ENCODE results near the gene BCL2L1. TPM values are rescaled to one million over a fixed set of nuclear protein-coding genes. Genes with fewer than 3 reads are reported as not detected.

The BCL2L1 gene
- total and polyA plus RNA-seq, 2 donors (not counting 1 experiment from before 2014, with no cell fraction given): 61.8 to 77.1 TPM

DNA sequence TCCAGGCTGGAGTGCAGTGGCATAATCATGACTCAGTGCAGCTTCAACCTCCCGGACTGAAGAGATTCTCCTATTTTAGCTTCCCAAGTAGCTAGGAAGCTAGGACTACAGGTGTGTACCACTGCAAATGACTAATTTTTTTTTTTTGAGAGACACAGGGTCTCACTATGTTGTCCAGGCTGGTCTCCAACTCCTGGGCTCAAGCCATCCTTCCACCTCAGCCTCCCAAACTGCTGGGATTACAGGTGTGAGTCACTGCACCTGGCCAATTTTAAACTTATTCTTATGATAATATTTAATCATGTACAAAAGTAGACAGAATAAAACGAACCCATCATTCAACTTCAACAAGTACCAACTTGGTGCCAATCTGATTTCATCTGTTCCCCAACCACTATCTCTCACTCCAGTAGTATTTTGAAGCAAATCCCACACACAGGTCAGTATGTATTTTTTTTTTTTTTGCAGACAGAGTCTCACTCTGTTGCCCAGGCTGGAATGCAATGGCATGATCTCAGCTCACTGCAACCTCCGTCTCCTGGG is 32.5 kb downstream of the BCL2L1 start:
- Histone ChIP-seq H3K9me3 (ENCODE audit: control insufficient read depth, insufficient read depth, low read depth, low read length) (no peaks in the 10 kb centered on the region), H3K79me2 (ENCODE audit: control insufficient read depth, insufficient read depth, low read length) (peaks cover 72% of the 10 kb centered on the region), H3K27me3 (ENCODE audit: control insufficient read depth, insufficient read depth, low read length) (no peaks in the 10 kb centered on the region), H3K9ac (ENCODE audit: insufficient read depth, low read length) (no peak overlapping the region), H3K4me2 (ENCODE audit: extremely low read depth, insufficient read depth, low read length) (no peak overlapping the region), H3K36me3 (ENCODE audit: control insufficient read depth, insufficient read depth, low read length) (no peaks in the 10 kb centered on the region), H4K20me1 (ENCODE audit: control insufficient read depth, extremely low read depth, insufficient read depth, low read length) (no peaks in the 10 kb centered on the region), H2AFZ (ENCODE audit: low read length) (no peak overlapping the region), H3K4me1 (ENCODE audit: control insufficient read depth, extremely low read depth, insufficient read depth, low read length) (peaks cover 6% of the 10 kb centered on the region), H3K27ac (ENCODE audit: insufficient read depth, low read length) (no peak overlapping the region), H3K4me3 (replicated peaks in 1 of 4; ENCODE audit: control extremely low read depth in 1 of 4, insufficient read depth in 1 of 4, low read depth in 3 of 4, low read length in 4 of 4) (no peak overlapping the region)
- TF ChIP-seq, protein P1, sequence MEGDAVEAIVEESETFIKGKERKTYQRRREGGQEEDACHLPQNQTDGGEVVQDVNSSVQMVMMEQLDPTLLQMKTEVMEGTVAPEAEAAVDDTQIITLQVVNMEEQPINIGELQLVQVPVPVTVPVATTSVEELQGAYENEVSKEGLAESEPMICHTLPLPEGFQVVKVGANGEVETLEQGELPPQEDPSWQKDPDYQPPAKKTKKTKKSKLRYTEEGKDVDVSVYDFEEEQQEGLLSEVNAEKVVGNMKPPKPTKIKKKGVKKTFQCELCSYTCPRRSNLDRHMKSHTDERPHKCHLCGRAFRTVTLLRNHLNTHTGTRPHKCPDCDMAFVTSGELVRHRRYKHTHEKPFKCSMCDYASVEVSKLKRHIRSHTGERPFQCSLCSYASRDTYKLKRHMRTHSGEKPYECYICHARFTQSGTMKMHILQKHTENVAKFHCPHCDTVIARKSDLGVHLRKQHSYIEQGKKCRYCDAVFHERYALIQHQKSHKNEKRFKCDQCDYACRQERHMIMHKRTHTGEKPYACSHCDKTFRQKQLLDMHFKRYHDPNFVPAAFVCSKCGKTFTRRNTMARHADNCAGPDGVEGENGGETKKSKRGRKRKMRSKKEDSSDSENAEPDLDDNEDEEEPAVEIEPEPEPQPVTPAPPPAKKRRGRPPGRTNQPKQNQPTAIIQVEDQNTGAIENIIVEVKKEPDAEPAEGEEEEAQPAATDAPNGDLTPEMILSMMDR (conservative IDR thresholded peaks at IDR 0.05 in 1 of 2, IDR thresholded peaks at IDR 0.05 in 1 of 2; ENCODE audit: low read depth in 1 of 2, low read length in 2 of 2): no peak
- TF ChIP-seq EZH2 (IDR thresholded peaks at IDR 0.05; ENCODE audit: low read length, missing control alignments): no peak
- DNase-seq (ENCODE audit: low read depth in 2 of 2): no peak

- Histone ChIP-seq H3K4me2 (ENCODE audit: extremely low read depth, insufficient read depth, low read length) (no peak overlapping the region), H3K9ac (ENCODE audit: insufficient read depth, low read length) (no peak overlapping the region), H3K79me2 (ENCODE audit: control insufficient read depth, insufficient read depth, low read length) (peaks cover 67% of the 10 kb centered on the region), H3K9me3 (ENCODE audit: control insufficient read depth, insufficient read depth, low read depth, low read length) (no peaks in the 10 kb centered on the region), H4K20me1 (ENCODE audit: control insufficient read depth, extremely low read depth, insufficient read depth, low read length) (no peaks in the 10 kb centered on the region), H3K27ac (ENCODE audit: insufficient read depth, low read length) (no peak overlapping the region), H3K4me1 (ENCODE audit: control insufficient read depth, extremely low read depth, insufficient read depth, low read length) (peaks cover 2% of the 10 kb centered on the region), H2AFZ (ENCODE audit: low read length) (no peak overlapping the region), H3K36me3 (ENCODE audit: control insufficient read depth, insufficient read depth, low read length) (no peaks in the 10 kb centered on the region), H3K4me3 (replicated peaks in 1 of 4; ENCODE audit: control extremely low read depth in 1 of 4, insufficient read depth in 1 of 4, low read depth in 3 of 4, low read length in 4 of 4) (no peak overlapping the region), H3K27me3 (ENCODE audit: control insufficient read depth, insufficient read depth, low read length) (no peaks in the 10 kb centered on the region)
- TF ChIP-seq EZH2 (IDR thresholded peaks at IDR 0.05; ENCODE audit: low read length, missing control alignments): no peak
- TF ChIP-seq, protein P1 (conservative IDR thresholded peaks at IDR 0.05 in 1 of 2, IDR thresholded peaks at IDR 0.05 in 1 of 2; ENCODE audit: low read depth in 1 of 2, low read length in 2 of 2): no peak
- no peak for DNase-seq (ENCODE audit: low read depth in 2 of 2)
Measured at GRCh38 chr20:31689141-31689540, 33.5 kb downstream of the BCL2L1 start.

DNA sequence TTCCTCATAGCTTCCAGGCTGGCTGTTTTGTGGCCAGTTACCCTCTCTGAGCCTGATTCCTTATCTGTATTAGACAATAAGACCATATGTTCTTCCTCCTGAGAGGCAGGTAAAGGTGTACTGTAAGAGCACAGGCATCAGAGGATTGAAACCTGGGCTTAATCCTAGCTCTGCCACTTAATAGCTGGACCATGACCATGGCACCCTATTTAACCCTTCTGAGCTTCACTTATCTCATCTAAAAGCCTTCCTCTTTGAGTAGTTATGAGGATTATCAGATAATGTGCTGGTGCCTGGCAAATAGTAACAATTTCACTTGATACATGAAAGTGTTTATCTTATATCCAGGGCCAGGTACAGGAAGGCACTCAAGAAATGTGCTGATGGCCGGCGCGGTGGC is 34.9 kb downstream of the BCL2L1 start:
- H3K36me3 ChIP-seq (ENCODE audit: control insufficient read depth, insufficient read depth, low read length): no peaks in the 10 kb centered on the region
- no peaks in the 10 kb centered on the region for H4K20me1 ChIP-seq (ENCODE audit: control insufficient read depth, extremely low read depth, insufficient read depth, low read length)
- H2AFZ ChIP-seq (ENCODE audit: low read length): no peak overlapping the region
- H3K27ac ChIP-seq (ENCODE audit: insufficient read depth, low read length): no peak overlapping the region
- TF ChIP-seq, protein P1 (conservative IDR thresholded peaks at IDR 0.05 in 1 of 2, IDR thresholded peaks at IDR 0.05 in 1 of 2; ENCODE audit: low read depth in 1 of 2, low read length in 2 of 2): no peak
- TF ChIP-seq EZH2 (IDR thresholded peaks at IDR 0.05; ENCODE audit: low read length, missing control alignments): no peak
- no peak overlapping the region for H3K9ac ChIP-seq (ENCODE audit: insufficient read depth, low read length)
- no peak overlapping the region for H3K4me3 ChIP-seq (replicated peaks in 1 of 4; ENCODE audit: control extremely low read depth in 1 of 4, insufficient read depth in 1 of 4, low read depth in 3 of 4, low read length in 4 of 4)
- peaks cover 4% of the 10 kb centered on the region for H3K4me1 ChIP-seq (ENCODE audit: control insufficient read depth, extremely low read depth, insufficient read depth, low read length)
- no peaks in the 10 kb centered on the region for H3K9me3 ChIP-seq (ENCODE audit: control insufficient read depth, insufficient read depth, low read depth, low read length)
- H3K4me2 ChIP-seq (ENCODE audit: extremely low read depth, insufficient read depth, low read length): no peak overlapping the region
- H3K27me3 ChIP-seq (ENCODE audit: control insufficient read depth, insufficient read depth, low read length): no peaks in the 10 kb centered on the region
- H3K79me2 ChIP-seq (ENCODE audit: control insufficient read depth, insufficient read depth, low read length): peaks cover 65% of the 10 kb centered on the region
- no peak for DNase-seq (ENCODE audit: low read depth in 2 of 2)
